Measurements from ENCODE around the gene ARHGAP45. TPM values are rescaled to one million over a fixed set of nuclear protein-coding genes. Genes with fewer than 3 reads are reported as not detected.
A peak's percentile ranks its signal among the peaks of the same experiment; 100 is the strongest.
"Not testable (repeated sequence)": the region's sequence is repeated elsewhere in the genome, so short reads cannot be mapped to it uniquely, and the experiment has no call there.

The ARHGAP45 gene
- polyA plus RNA-seq, 2 of the 4 experiments (the other 2 are of a cell fraction), result 1.2 to 1.9 TPM

DNA sequence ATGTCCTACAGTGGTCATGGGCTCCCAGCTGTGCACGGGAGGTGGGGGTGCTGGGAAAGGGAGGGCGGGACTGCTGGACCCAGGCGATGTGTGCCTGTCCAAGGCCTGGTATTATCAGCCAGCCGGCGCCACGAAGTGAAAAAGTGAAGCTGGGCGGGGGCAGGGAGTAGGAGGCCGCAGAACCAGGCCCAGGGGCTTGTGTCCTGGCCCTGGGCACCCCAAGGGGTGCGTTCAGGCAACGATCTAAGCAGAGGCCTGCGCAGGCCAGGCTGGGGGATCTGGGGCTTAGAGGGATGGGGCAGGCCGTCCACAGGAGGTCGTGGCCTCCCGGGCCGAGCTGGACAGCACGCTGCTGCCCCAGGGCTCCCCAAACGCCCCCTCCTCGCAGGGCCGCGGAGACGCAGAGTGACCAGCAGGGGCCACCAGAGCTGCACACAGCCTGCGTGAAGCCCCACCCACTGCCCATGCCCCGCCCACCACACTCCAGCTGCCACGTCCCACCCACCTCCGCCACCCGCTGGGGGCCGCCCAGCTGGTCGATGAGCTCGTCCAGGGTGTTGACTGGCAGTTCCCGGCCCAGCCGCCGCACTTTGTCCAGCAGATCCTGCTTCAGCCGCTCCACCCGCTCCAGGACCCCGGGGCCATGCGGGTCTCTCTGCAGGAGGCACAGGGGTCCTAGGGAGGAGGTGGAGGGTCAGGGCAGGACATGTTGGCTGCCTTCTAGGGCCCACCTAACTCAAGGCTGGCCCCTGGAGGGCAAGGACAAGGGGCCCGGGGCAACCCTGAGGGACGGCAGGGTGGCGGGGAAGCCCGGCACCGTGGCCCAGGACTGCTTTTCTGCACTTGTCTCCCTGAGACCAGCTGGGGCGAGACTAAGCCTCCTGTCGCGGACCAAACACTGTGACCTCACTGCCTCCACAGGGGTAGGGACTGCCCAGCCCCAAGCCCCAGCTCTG is 46.3 kb downstream of the ARHGAP45 start:
- WGBS (ENCODE audit: missing lambda C conversion rate), result 51% methylated on average over 10 of the region's 44 CpGs
- FAIRE-seq, result no peak
- Histone ChIP-seq H3K27ac (peak overlapping the region; percentile 55 to 84; a peak in 5 of 6 replicates), H3K4me3 (no peak overlapping the region), H3K4me2 (peak overlapping the region; percentile 51; the same call in 2 of the 3 replicates), H3K9me3 (no peaks in the 10 kb centered on the region), H3K4me1 (peaks cover 26% of the 10 kb centered on the region)
- CTCF ChIA-PET, result interaction anchor here (0.6 to 2.8 kb wide), 42 partner anchors 8 to 128 kb away, joined by 3 to 29 read pairs (median 5); partner anchors contain the start of genes ABCA7, ARHGAP45, ATP5F1D and SBNO2
- DNase-seq (ENCODE audit: low read depth in 1 of 2, low spot score in 1 of 2), result peak; percentile 72 to 91
- ATAC-seq, result peak; percentile 42 to 74
- TF ChIP-seq, protein P1, sequence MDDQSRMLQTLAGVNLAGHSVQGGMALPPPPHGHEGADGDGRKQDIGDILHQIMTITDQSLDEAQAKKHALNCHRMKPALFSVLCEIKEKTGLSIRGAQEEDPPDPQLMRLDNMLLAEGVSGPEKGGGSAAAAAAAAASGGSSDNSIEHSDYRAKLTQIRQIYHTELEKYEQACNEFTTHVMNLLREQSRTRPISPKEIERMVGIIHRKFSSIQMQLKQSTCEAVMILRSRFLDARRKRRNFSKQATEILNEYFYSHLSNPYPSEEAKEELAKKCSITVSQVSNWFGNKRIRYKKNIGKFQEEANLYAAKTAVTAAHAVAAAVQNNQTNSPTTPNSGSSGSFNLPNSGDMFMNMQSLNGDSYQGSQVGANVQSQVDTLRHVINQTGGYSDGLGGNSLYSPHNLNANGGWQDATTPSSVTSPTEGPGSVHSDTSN (IDR thresholded peaks at IDR 0.05), result peak; percentile 79
- TF ChIP-seq, protein P2, sequence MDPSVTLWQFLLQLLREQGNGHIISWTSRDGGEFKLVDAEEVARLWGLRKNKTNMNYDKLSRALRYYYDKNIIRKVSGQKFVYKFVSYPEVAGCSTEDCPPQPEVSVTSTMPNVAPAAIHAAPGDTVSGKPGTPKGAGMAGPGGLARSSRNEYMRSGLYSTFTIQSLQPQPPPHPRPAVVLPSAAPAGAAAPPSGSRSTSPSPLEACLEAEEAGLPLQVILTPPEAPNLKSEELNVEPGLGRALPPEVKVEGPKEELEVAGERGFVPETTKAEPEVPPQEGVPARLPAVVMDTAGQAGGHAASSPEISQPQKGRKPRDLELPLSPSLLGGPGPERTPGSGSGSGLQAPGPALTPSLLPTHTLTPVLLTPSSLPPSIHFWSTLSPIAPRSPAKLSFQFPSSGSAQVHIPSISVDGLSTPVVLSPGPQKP (IDR thresholded peaks at IDR 0.05; ENCODE audit: low read depth, low read length), result no peak
- TF ChIP-seq SMC3 (IDR thresholded peaks at IDR 0.05) (peak; percentile 89), RAD21 (conservative IDR thresholded peaks at IDR 0.05 in 1 of 2, IDR thresholded peaks at IDR 0.05 in 1 of 2) (peak; percentile 66 to 88), TP53 (CRISPR knock-in tag; IDR thresholded peaks at IDR 0.05) (no peak), HEYL (CRISPR knock-in tag; IDR thresholded peaks at IDR 0.05) (no peak)
- TF ChIP-seq, protein P3, sequence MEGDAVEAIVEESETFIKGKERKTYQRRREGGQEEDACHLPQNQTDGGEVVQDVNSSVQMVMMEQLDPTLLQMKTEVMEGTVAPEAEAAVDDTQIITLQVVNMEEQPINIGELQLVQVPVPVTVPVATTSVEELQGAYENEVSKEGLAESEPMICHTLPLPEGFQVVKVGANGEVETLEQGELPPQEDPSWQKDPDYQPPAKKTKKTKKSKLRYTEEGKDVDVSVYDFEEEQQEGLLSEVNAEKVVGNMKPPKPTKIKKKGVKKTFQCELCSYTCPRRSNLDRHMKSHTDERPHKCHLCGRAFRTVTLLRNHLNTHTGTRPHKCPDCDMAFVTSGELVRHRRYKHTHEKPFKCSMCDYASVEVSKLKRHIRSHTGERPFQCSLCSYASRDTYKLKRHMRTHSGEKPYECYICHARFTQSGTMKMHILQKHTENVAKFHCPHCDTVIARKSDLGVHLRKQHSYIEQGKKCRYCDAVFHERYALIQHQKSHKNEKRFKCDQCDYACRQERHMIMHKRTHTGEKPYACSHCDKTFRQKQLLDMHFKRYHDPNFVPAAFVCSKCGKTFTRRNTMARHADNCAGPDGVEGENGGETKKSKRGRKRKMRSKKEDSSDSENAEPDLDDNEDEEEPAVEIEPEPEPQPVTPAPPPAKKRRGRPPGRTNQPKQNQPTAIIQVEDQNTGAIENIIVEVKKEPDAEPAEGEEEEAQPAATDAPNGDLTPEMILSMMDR (IDR thresholded peaks at IDR 0.05), result peak; percentile 70
- TF ChIP-seq, protein P4, sequence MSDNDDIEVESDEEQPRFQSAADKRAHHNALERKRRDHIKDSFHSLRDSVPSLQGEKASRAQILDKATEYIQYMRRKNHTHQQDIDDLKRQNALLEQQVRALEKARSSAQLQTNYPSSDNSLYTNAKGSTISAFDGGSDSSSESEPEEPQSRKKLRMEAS (IDR thresholded peaks at IDR 0.05), result 0 out of 2 replicates have a peak, but pooled peaks have one; percentile 13
- POLR2A ChIA-PET, result interaction anchor here (0.6 to 1.5 kb wide), 3 partner anchors 8 to 10 kb away, joined by 3 to 4 read pairs (median 3); partner anchors contain the start of gene GPX4

DNA sequence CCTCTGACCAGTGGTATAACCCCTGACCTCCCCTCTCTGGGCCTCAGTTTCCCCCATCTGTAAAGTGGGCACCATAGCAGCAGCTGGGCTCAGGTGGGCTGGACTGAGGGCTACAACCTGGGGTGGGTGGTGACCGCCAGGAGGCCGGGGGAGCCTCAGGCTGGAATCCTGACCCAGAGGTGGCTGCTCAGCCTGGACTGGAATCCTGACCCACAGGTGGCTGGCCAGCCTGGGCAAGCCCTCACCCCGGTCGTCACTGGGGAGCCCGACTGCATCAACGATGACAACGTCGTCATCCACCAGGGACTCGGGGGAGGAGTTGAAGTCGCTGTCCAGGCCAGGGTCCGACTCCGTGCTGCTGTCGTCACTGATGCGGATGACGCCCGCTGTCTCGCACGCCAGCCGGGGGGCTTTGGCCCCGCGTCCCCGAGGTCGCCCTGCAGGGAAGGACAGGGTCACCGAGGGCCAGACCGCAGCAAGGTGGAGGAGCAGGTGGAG is 47.1 kb downstream of the ARHGAP45 start:
- WGBS (ENCODE audit: missing lambda C conversion rate), result 93% methylated on average over 13 of the region's 25 CpGs
- Histone ChIP-seq H3K4me3 (no peak overlapping the region), H3K9me3 (no peaks in the 10 kb centered on the region), H3K4me2 (peak overlapping the region; percentile 51; the same call in 2 of the 3 replicates), H3K4me1 (peaks cover 26% of the 10 kb centered on the region), H3K27ac (peak overlapping the region; percentile 55 to 84; a peak in 4 of 6 replicates)
- ChIA-PET POLR2A (interaction anchor here (1.5 kb wide), 1 partner anchor 10 kb away, joined by 4 read pairs; the partner anchor contains the start of gene GPX4), CTCF (interaction anchor here (0.6 to 2.8 kb wide), 37 partner anchors 8 to 127 kb away, joined by 3 to 29 read pairs (median 5); partner anchors contain the start of genes ABCA7, ARHGAP45, ATP5F1D and SBNO2)
- ATAC-seq (no peak), FAIRE-seq (no peak), DNase-seq (ENCODE audit: low read depth in 1 of 2, low spot score in 1 of 2) (no peak)
- TF ChIP-seq JUN (IDR thresholded peaks at IDR 0.05) (no peak), HOXB5 (CRISPR knock-in tag; IDR thresholded peaks at IDR 0.05) (no peak), SMC3 (IDR thresholded peaks at IDR 0.05) (no peak), EHF (CRISPR knock-in tag; IDR thresholded peaks at IDR 0.05) (no peak), ZSCAN20 (CRISPR knock-in tag; IDR thresholded peaks at IDR 0.05) (no peak), ZC3H11A (IDR thresholded peaks at IDR 0.05) (no peak), EHMT2 (IDR thresholded peaks at IDR 0.05; ENCODE audit: low read depth) (no peak), GATA3 (IDR thresholded peaks at IDR 0.05; ENCODE audit: borderline replicate concordance) (no peak), REST (IDR thresholded peaks at IDR 0.05) (no peak), BHLHE40 (IDR thresholded peaks at IDR 0.05; ENCODE audit: low read depth, low read length) (no peak), E2F6 (IDR thresholded peaks at IDR 0.05; ENCODE audit: borderline replicate concordance, low read depth) (no peak), RNF2 (IDR thresholded peaks at IDR 0.05; ENCODE audit: borderline replicate concordance, low read depth) (no peak), MAFK (IDR thresholded peaks at IDR 0.05; ENCODE audit: partially characterized antibody) (no peak), SREBF2 (IDR thresholded peaks at IDR 0.05) (no peak), FOSB (CRISPR knock-in tag; IDR thresholded peaks at IDR 0.05) (no peak)

DNA sequence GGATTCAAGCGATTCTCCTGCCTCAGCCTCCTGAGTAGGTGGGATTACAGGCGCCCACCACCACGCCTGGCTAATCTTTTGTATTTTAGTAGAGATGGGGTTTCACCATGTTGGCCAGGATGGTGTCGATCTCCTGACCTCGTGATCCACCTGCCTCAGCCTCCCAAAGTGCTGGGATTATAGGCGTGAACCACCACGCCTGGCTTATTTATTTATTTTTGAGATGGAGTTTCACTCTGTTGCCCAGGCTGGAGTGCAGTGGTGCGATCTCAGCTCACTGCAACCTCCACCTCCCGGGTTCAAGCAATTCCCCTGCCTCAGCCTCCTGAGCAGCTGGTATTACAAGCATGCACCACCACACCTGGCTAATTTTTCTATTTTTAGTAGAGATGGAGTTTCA is 47.8 kb downstream of the ARHGAP45 start:
- H3K4me2 ChIP-seq; H3K9me3 ChIP-seq; ATAC-seq; POLR2A ChIA-PET; FAIRE-seq; DNase-seq (ENCODE audit: low read depth in 1 of 2, low spot score in 1 of 2); H3K4me3 ChIP-seq; H3K27ac ChIP-seq: not testable (repeated sequence)
- 95% methylated on average over 9 of the region's 9 CpGs for WGBS (ENCODE audit: missing lambda C conversion rate)
- CTCF ChIA-PET, result interaction anchor here (1.0 to 2.5 kb wide), 5 partner anchors 9 to 124 kb away, joined by 3 to 29 read pairs (median 9); no protein-coding TSS in a partner anchor
- peaks cover 26% of the 10 kb centered on the region for H3K4me1 ChIP-seq

Data from A549 (cell line).